ENCODE measurements around the gene SLC39A11.

- TF ChIP-seq CTCF (conservative IDR thresholded peaks at IDR 0.05) (no peak), EZH2 (IDR thresholded peaks at IDR 0.05; ENCODE audit: low read depth) (no peak)
These were observed 295.3 kb downstream of the SLC39A11 start for GRCh38 chr17:72797142-72797541.

Measured in PC-9 (cell line).